Spleen (tissue), 11 donors: ENCODE measurements around the gene RSPO1. TPM values are rescaled to one million over a fixed set of nuclear protein-coding genes. Genes with fewer than 3 reads are reported as not detected.

Experiments used
- DNase-seq: peaks from one replicate; pipeline ENCODE4 v3.0.0-alpha.2; 2020
- H3K27ac ChIP-seq, 8 donors: fragments of 200-600 bp; sonication (generic) in 7 of 8; 1 replicate in 4 of 8; 2 replicates in 4 of 8; pipeline versions ENCODE4 v1.5.0 to v1.8.0; 2016 to 2021; ENCODE audit warnings: inconsistent platforms in 4 of 8, mild to moderate bottlenecking in 4 of 8, moderate library complexity in 1 of 8
- H3K27me3 ChIP-seq, 7 donors: fragments of 200-600 bp; sonication (generic) in 6 of 7; replicated peaks in 1 of 7; 1 replicate in 4 of 7; 2 replicates in 3 of 7; pipeline versions ENCODE4 v1.5.0 to v1.8.0; 2016 to 2021; ENCODE audit warnings: inconsistent platforms in 3 of 7, mild to moderate bottlenecking in 1 of 7
- H3K36me3 ChIP-seq, 6 donors: fragments of 200-600 bp; sonication (generic) in 5 of 6; 1 replicate in 4 of 6; 2 replicates in 2 of 6; pipeline versions ENCODE4 v1.5.0 to v1.8.0; 2016 to 2021; ENCODE audit warnings: inconsistent platforms in 2 of 6
- H3K4me1 ChIP-seq, 6 donors: fragments of 200-600 bp; sonication (generic) in 5 of 6; 1 replicate in 3 of 6; 2 replicates in 3 of 6; pipeline versions ENCODE4 v1.5.0 to v1.8.0; 2016 to 2021; ENCODE audit warnings: inconsistent platforms in 3 of 6
- H3K4me3 ChIP-seq, 8 donors: fragments of 200-600 bp; sonication (generic) in 7 of 8; 1 replicate in 4 of 8; 2 replicates in 4 of 8; pipeline versions ENCODE4 v1.5.0 to v1.8.0; 2016 to 2021; ENCODE audit warnings: inconsistent platforms in 4 of 8, mild to moderate bottlenecking in 4 of 8, moderate library complexity in 2 of 8
- H3K9me3 ChIP-seq, 8 donors: fragments of 200-600 bp; sonication (generic) in 7 of 8; 1 replicate in 4 of 8; 2 replicates in 4 of 8; pipeline versions ENCODE4 v1.5.0 to v1.8.0; 2016 to 2021; ENCODE audit warnings: inconsistent platforms in 4 of 8
- CTCF ChIP-seq, 11 experiments: fragments of 200-600 bp in 7 of 11; fragments of 450-650 bp in 4 of 11; sonication (generic) in 4 of 11; IDR thresholded peaks in 8 of 11; conservative IDR thresholded peaks in 3 of 11; 1 replicate in 7 of 11; 2 replicates in 4 of 11; pipeline versions ENCODE4 v1.4.0 to v1.8.0; 2016 to 2021; ENCODE audit warnings: antibody characterized with exemption in 11 of 11, inconsistent platforms in 4 of 11, mild to moderate bottlenecking in 1 of 11
- POLR2A ChIP-seq, 3 donors: fragments of 450-650 bp; IDR thresholded peaks; one replicate each; pipeline ENCODE4 v1.5.1; 2017; ENCODE audit warnings: antibody characterized with exemption in 3 of 3, mild to moderate bottlenecking in 1 of 3
- POLR2AphosphoS5 ChIP-seq, 3 donors: sonication (generic); formaldehyde crosslinking; IDR thresholded peaks; one replicate each; pipeline ENCODE4 v1.5.1; 2017; ENCODE audit warnings: antibody characterized with exemption in 3 of 3
- WGBS, 5 donors: extraction: QIAGEN DNeasy Blood & Tissue Kit in 3 of 5; methylation state at CpG; one replicate each; pipeline versions ENCODE4 v1.1.5 to v1.1.7; 2013 to 2018; 5-methylcytosine and 5-hydroxymethylcytosine counted together
- intact Hi-C: fragments of 100-400 bp; cut with DNase I; formaldehyde crosslinking; loops from one replicate; pipeline ENCODE4 v1.15.0; 2023; ENCODE audit warnings: low total_unique reads
- polyA plus RNA-seq, 3 donors: library from polyadenylated mRNA; stranded (reverse); fragments of 200-250 nt; gene quantifications; one replicate each; pipeline ENCODE4 v1.2.1, GENCODE V29; 2013
- total RNA-seq, 7 donors: library from RNA; depleted of rRNA in 3 of 7; stranded (reverse); fragments of >200 nt in 3 of 7; fragmentation: NEBNext Ultra II Directional in 4 of 7; extraction: Animal tissue kit (Norgen Biotek cat#: 25700) in 4 of 7; gene quantifications; one replicate each; pipeline versions ENCODE4 v1.1.0 to v1.2.1, GENCODE V29; 2016 to 2021
- donor health status: healthy with polysubstance abuse.
- donor health status: DM: no; HTN: no; CAD: no; lungs with moderate emphysema.
- donor health status: DM: no; HTN: no; CAD: no.
- donor health status: Bipolar disorder and iron deficiency.
- donor health status: healthy.
- donor health status: DM: no; HTN: no; CAD: no.
- donor health status: DM: yes; HTN: yes; CAD: no.

The RSPO1 gene
- total and polyA plus RNA-seq, 10 donors: 0.20 to 1.0 (median 0.48) TPM; not detected in 1

- Histone ChIP-seq H3K36me3 (no peaks in the 10 kb centered on the region), H3K27me3 (peaks cover 4 to 95% (median 57%) of the 10 kb centered on the region in 7 donors), H3K9me3 (no peaks in the 10 kb centered on the region), H3K4me3 (peak overlapping the region in 6 of 8 donors; percentile 17 to 60 (median 22)), H3K4me1 (peaks cover 0 to 22% (median 14%) of the 10 kb centered on the region in 6 donors), H3K27ac (no peak overlapping the region)
- intact Hi-C loops: no loop called here
- DNase-seq: no peak
- TF ChIP-seq POLR2AphosphoS5 (IDR thresholded peaks at IDR 0.05) (no peak), POLR2A (IDR thresholded peaks at IDR 0.05) (no peak), CTCF (IDR thresholded peaks at IDR 0.05 in 8 of 11, conservative IDR thresholded peaks at IDR 0.05 in 3 of 11) (no peak)
- WGBS, 5 donors: 10 to 31% (median 18%) methylated on average over 15 to 26 of the region's 26 CpGs
These were observed 555 bp upstream of the RSPO1 start for GRCh38 chr1:37634992-37635902.

GRCh38 chr1:37633938-37634243, 801 bp downstream of the RSPO1 start:
- no peak overlapping the region for H3K27ac ChIP-seq
- no peak for DNase-seq
- peaks cover 4 to 100% (median 67%) of the 10 kb centered on the region in 7 donors for H3K27me3 ChIP-seq
- intact Hi-C loops: no loop called here
- 5 to 11% (median 6%) methylated on average over 18 to 20 of the region's 20 CpGs for WGBS, 5 donors
- H3K9me3 ChIP-seq: no peaks in the 10 kb centered on the region
- H3K4me1 ChIP-seq: peaks cover 0 to 22% (median 14%) of the 10 kb centered on the region in 6 donors
- no peaks in the 10 kb centered on the region for H3K36me3 ChIP-seq
- H3K4me3 ChIP-seq: peak overlapping the region in 5 of 8 donors; percentile 4 to 60 (median 21)
- no peak for TF ChIP-seq POLR2A (IDR thresholded peaks at IDR 0.05)
- TF ChIP-seq POLR2AphosphoS5 (IDR thresholded peaks at IDR 0.05): no peak
- no peak for TF ChIP-seq CTCF (IDR thresholded peaks at IDR 0.05 in 8 of 11, conservative IDR thresholded peaks at IDR 0.05 in 3 of 11)

- Histone ChIP-seq H3K4me1 (peaks cover 0 to 22% (median 14%) of the 10 kb centered on the region in 6 donors), H3K27me3 (peaks cover 4 to 100% (median 67%) of the 10 kb centered on the region in 7 donors), H3K9me3 (no peaks in the 10 kb centered on the region), H3K27ac (no peak overlapping the region), H3K36me3 (no peaks in the 10 kb centered on the region), H3K4me3 (peak overlapping the region in 3 of 8 donors; percentile 4 to 60 (median 30))
- WGBS, 5 donors: 6 to 9% (median 8%) methylated on average over 25 to 31 of the region's 31 CpGs
- no peak for DNase-seq
- TF ChIP-seq POLR2AphosphoS5 (IDR thresholded peaks at IDR 0.05) (no peak), POLR2A (IDR thresholded peaks at IDR 0.05) (no peak), CTCF (IDR thresholded peaks at IDR 0.05 in 8 of 11, conservative IDR thresholded peaks at IDR 0.05 in 3 of 11) (no peak)
- intact Hi-C loops: no loop called here
These were observed 1.4 kb downstream of the RSPO1 start for GRCh38 chr1:37633040-37633937.
